Measurements from ENCODE around the gene CAMK4.
"Not testable (repeated sequence)": the region's sequence is repeated elsewhere in the genome, so short reads cannot be mapped to it uniquely, and the experiment has no call there.

The CAMK4 gene

GRCh38 chr5:111353035-111353434 is 128.9 kb downstream of the CAMK4 start:
- H3K9me3 Mint-ChIP-seq: no peaks in the 10 kb centered on the region
- no peak overlapping the region for H3K4me3 Mint-ChIP-seq
- no peaks in the 10 kb centered on the region for H3K4me1 Mint-ChIP-seq
- H3K27ac Mint-ChIP-seq: no peak overlapping the region
- H3K36me3 Mint-ChIP-seq: no peaks in the 10 kb centered on the region
- no peaks in the 10 kb centered on the region for H3K27me3 Mint-ChIP-seq
- ATAC-seq: no peak

GRCh38 chr5:111358726-111359125 is 134.5 kb downstream of the CAMK4 start:
- not testable (repeated sequence) for H3K36me3 Mint-ChIP-seq

GRCh38 chr5:111360173-111360572 is 136.0 kb downstream of the CAMK4 start:
- Mint-ChIP-seq H3K9me3 (peaks cover 4% of the 10 kb centered on the region), H3K27ac (no peak overlapping the region), H3K4me1 (no peaks in the 10 kb centered on the region), H3K4me3 (no peak overlapping the region), H3K27me3 (no peaks in the 10 kb centered on the region), H3K36me3 (no peaks in the 10 kb centered on the region)
- no peak for ATAC-seq

More at GRCh38 chr5:111358726-111359125, 134.5 kb downstream of the CAMK4 start:
- H3K27ac Mint-ChIP-seq, ATAC-seq, H3K4me1 Mint-ChIP-seq, H3K27me3 Mint-ChIP-seq, H3K9me3 Mint-ChIP-seq, H3K4me3 Mint-ChIP-seq: not testable (repeated sequence)

GRCh38 chr5:111364992-111365391 is 140.8 kb downstream of the CAMK4 start:
- ATAC-seq: no peak
- Mint-ChIP-seq H3K4me1 (no peaks in the 10 kb centered on the region), H3K4me3 (no peak overlapping the region), H3K27ac (no peak overlapping the region), H3K9me3 (peaks cover 5% of the 10 kb centered on the region), H3K27me3 (no peaks in the 10 kb centered on the region), H3K36me3 (no peaks in the 10 kb centered on the region)

- no peak overlapping the region for H3K4me3 Mint-ChIP-seq
- H3K27ac Mint-ChIP-seq: no peak overlapping the region
- H3K4me1 Mint-ChIP-seq: no peaks in the 10 kb centered on the region
- no peak for ATAC-seq
- H3K9me3 Mint-ChIP-seq: peaks cover 5% of the 10 kb centered on the region
- H3K36me3 Mint-ChIP-seq: no peaks in the 10 kb centered on the region
- H3K27me3 Mint-ChIP-seq: no peaks in the 10 kb centered on the region
Measured at GRCh38 chr5:111366388-111366787, 142.2 kb downstream of the CAMK4 start.

- Mint-ChIP-seq H3K27me3 (no peaks in the 10 kb centered on the region), H3K36me3 (no peaks in the 10 kb centered on the region), H3K4me3 (no peak overlapping the region), H3K4me1 (no peaks in the 10 kb centered on the region), H3K27ac (no peak overlapping the region), H3K9me3 (peaks cover 5% of the 10 kb centered on the region)
- ATAC-seq: no peak
Measured at GRCh38 chr5:111367115-111367514, 142.9 kb downstream of the CAMK4 start.

- ATAC-seq: no peak
- Mint-ChIP-seq H3K27me3 (no peaks in the 10 kb centered on the region), H3K9me3 (no peaks in the 10 kb centered on the region)
Measured at GRCh38 chr5:111372799-111373198, 148.6 kb downstream of the CAMK4 start.

GRCh38 chr5:111374380-111374779 is 150.2 kb downstream of the CAMK4 start:
- no peak overlapping the region for H3K27ac Mint-ChIP-seq
- no peaks in the 10 kb centered on the region for H3K4me1 Mint-ChIP-seq
- ATAC-seq: no peak
- no peaks in the 10 kb centered on the region for H3K27me3 Mint-ChIP-seq
- no peak overlapping the region for H3K4me3 Mint-ChIP-seq
- no peaks in the 10 kb centered on the region for H3K36me3 Mint-ChIP-seq
- no peaks in the 10 kb centered on the region for H3K9me3 Mint-ChIP-seq

More at GRCh38 chr5:111372799-111373198, 148.6 kb downstream of the CAMK4 start:
- no peaks in the 10 kb centered on the region for H3K36me3 Mint-ChIP-seq
- H3K27ac Mint-ChIP-seq: no peak overlapping the region
- H3K4me3 Mint-ChIP-seq: no peak overlapping the region
- no peaks in the 10 kb centered on the region for H3K4me1 Mint-ChIP-seq

GRCh38 chr5:111375645-111376044 is 151.5 kb downstream of the CAMK4 start:
- Mint-ChIP-seq H3K27ac (no peak overlapping the region), H3K36me3 (no peaks in the 10 kb centered on the region), H3K4me1 (no peaks in the 10 kb centered on the region), H3K27me3 (no peaks in the 10 kb centered on the region), H3K9me3 (no peaks in the 10 kb centered on the region), H3K4me3 (no peak overlapping the region)
- no peak for ATAC-seq

- H3K4me1 Mint-ChIP-seq: no peaks in the 10 kb centered on the region
- no peak overlapping the region for H3K4me3 Mint-ChIP-seq
- no peaks in the 10 kb centered on the region for H3K36me3 Mint-ChIP-seq
- no peak overlapping the region for H3K27ac Mint-ChIP-seq
- H3K9me3 Mint-ChIP-seq: no peaks in the 10 kb centered on the region
- no peaks in the 10 kb centered on the region for H3K27me3 Mint-ChIP-seq
- no peak for ATAC-seq
Measured at GRCh38 chr5:111377306-111377705, 153.1 kb downstream of the CAMK4 start.

GRCh38 chr5:111379391-111379816 is 155.2 kb downstream of the CAMK4 start:
- Mint-ChIP-seq H3K9me3 (no peaks in the 10 kb centered on the region), H3K4me1 (no peaks in the 10 kb centered on the region), H3K4me3 (no peak overlapping the region), H3K36me3 (no peaks in the 10 kb centered on the region), H3K27ac (no peak overlapping the region), H3K27me3 (no peaks in the 10 kb centered on the region)
- no peak for ATAC-seq

- Mint-ChIP-seq H3K36me3 (no peaks in the 10 kb centered on the region), H3K9me3 (no peaks in the 10 kb centered on the region), H3K4me1 (no peaks in the 10 kb centered on the region), H3K27me3 (no peaks in the 10 kb centered on the region), H3K4me3 (no peak overlapping the region), H3K27ac (no peak overlapping the region)
- ATAC-seq: no peak
Measured at GRCh38 chr5:111383288-111383970, 159.2 kb downstream of the CAMK4 start.

GRCh38 chr5:111384220-111384619 is 160.0 kb downstream of the CAMK4 start:
- no peak for ATAC-seq
- Mint-ChIP-seq H3K27me3 (no peaks in the 10 kb centered on the region), H3K4me3 (no peak overlapping the region), H3K27ac (no peak overlapping the region), H3K36me3 (no peaks in the 10 kb centered on the region), H3K4me1 (no peaks in the 10 kb centered on the region), H3K9me3 (no peaks in the 10 kb centered on the region)

- ATAC-seq: no peak
- Mint-ChIP-seq H3K4me1 (no peaks in the 10 kb centered on the region), H3K4me3 (no peak overlapping the region), H3K9me3 (no peaks in the 10 kb centered on the region), H3K36me3 (no peaks in the 10 kb centered on the region), H3K27ac (no peak overlapping the region), H3K27me3 (no peaks in the 10 kb centered on the region)
Measured at GRCh38 chr5:111385051-111385450, 160.9 kb downstream of the CAMK4 start.

GRCh38 chr5:111385970-111386831 is 162.0 kb downstream of the CAMK4 start:
- Mint-ChIP-seq H3K27me3 (no peaks in the 10 kb centered on the region), H3K9me3 (no peaks in the 10 kb centered on the region), H3K36me3 (no peaks in the 10 kb centered on the region), H3K27ac (no peak overlapping the region), H3K4me1 (no peaks in the 10 kb centered on the region), H3K4me3 (no peak overlapping the region)
- ATAC-seq: no peak

- ATAC-seq: no peak
- H3K4me3 Mint-ChIP-seq: no peak overlapping the region
- H3K27me3 Mint-ChIP-seq: no peaks in the 10 kb centered on the region
- H3K4me1 Mint-ChIP-seq: no peaks in the 10 kb centered on the region
- no peak overlapping the region for H3K27ac Mint-ChIP-seq
- H3K9me3 Mint-ChIP-seq: no peaks in the 10 kb centered on the region
- no peaks in the 10 kb centered on the region for H3K36me3 Mint-ChIP-seq
Measured at GRCh38 chr5:111386832-111387162, 162.6 kb downstream of the CAMK4 start.
